SU-DHL-6 (cell line): ENCODE measurements around the gene SFTPB.

Experiments used
- H2AFZ ChIP-seq: fragments of 200-600 bp; sonication (generic); 2 replicates; pipeline ENCODE4 v1.6.1; 2014; ENCODE audit warnings: low read depth, mild to moderate bottlenecking, moderate library complexity, mixed read lengths, antibody characterized with exemption, low read length; ENCODE audit not compliant: severe bottlenecking
- H3F3A ChIP-seq: fragments of 200-600 bp; shearing (Covaris generic); 2 replicates; pipeline ENCODE4 v1.6.0; 2016; ENCODE audit warnings: antibody characterized with exemption, mild to moderate bottlenecking; ENCODE audit not compliant: insufficient read depth
- H3K27ac ChIP-seq: fragments of 200-600 bp; sonication (generic); 2 replicates; pipeline ENCODE4 v1.5.1; 2016; ENCODE audit warnings: low read depth, mild to moderate bottlenecking, low read length, moderate library complexity, mixed read lengths
- H3K27me3 ChIP-seq: fragments of 200-600 bp; sonication (generic), shearing (Covaris generic); 2 replicates; pipeline ENCODE4 v1.6.0; 2014; ENCODE audit warnings: mild to moderate bottlenecking, low read length
- H3K36me3 ChIP-seq: fragments of 200-600 bp; sonication (generic); 2 replicates; pipeline ENCODE4 v1.6.1; 2014; ENCODE audit warnings: mild to moderate bottlenecking, low read length, mixed read lengths
- H3K4me2 ChIP-seq: fragments of 300-600, 200-600 bp; shearing (Covaris generic), sonication (generic); 2 replicates; pipeline ENCODE4 v1.6.0; 2014; ENCODE audit warnings: low read length, low read depth, mild to moderate bottlenecking; ENCODE audit not compliant: poor library complexity, severe bottlenecking
- H3K4me3 ChIP-seq: fragments of 200-600 bp; sonication (generic); 2 replicates; pipeline ENCODE4 v1.5.1; 2014; ENCODE audit warnings: antibody characterized with exemption, low read length, mild to moderate bottlenecking, mixed read lengths; ENCODE audit not compliant: insufficient read depth, poor library complexity, severe bottlenecking
- H3K79me2 ChIP-seq: fragments of 200-600 bp; sonication (generic); 2 replicates; pipeline ENCODE4 v1.6.1; 2014; ENCODE audit warnings: mild to moderate bottlenecking, low read length, moderate library complexity; ENCODE audit not compliant: insufficient read depth
- H3K9ac ChIP-seq: fragments of 200-600 bp; sonication (generic); 2 replicates; pipeline ENCODE4 v1.7.0; 2014; ENCODE audit warnings: mild to moderate bottlenecking, low read length
- H3K9me2 ChIP-seq: fragments of 200-600 bp; sonication (generic); replicated peaks from 2 replicates; pipeline ENCODE4 v1.6.1; 2014; ENCODE audit warnings: low read length; ENCODE audit not compliant: insufficient read depth
- H3K9me3 ChIP-seq: fragments of 200-600 bp; sonication (generic); 2 replicates; pipeline ENCODE4 v1.6.1; 2014; ENCODE audit warnings: low read length, mixed read lengths; ENCODE audit not compliant: insufficient read depth
- H4K20me1 ChIP-seq: fragments of 200-600 bp; sonication (generic); 2 replicates; pipeline ENCODE4 v1.6.1; 2014; ENCODE audit warnings: low read depth, mild to moderate bottlenecking, antibody characterized with exemption, low read length, moderate library complexity, mixed read lengths
- EZH2phosphoT487 ChIP-seq: fragments of 200-600 bp; sonication (generic), shearing (Covaris generic); conservative IDR thresholded peaks from 2 replicates; pipeline ENCODE4 v1.6.1; 2018; ENCODE audit warnings: mild to moderate bottlenecking, antibody characterized with exemption, low read length, moderate library complexity, mixed read lengths
- TF ChIP-seq, protein P1 (sequence below): fragments of 200-600 bp; sonication (generic); IDR thresholded peaks from one replicate; pipeline ENCODE4 v1.5.1; 2017; ENCODE audit warnings: antibody characterized with exemption, mild to moderate bottlenecking, low read length, moderate library complexity; ENCODE audit not compliant: insufficient read depth, poor library complexity, severe bottlenecking

SFTPB gene

GRCh38 chr2:85668009-85668856 lies at the start of gene SFTPB:
TSS of gene SFTPB (minus strand) at chr2:85668199. CDS start at chr2:85668183, 16 bp downstream.
- Histone ChIP-seq H3K27me3 (no peaks in the 10 kb centered on the region), H3K9ac (no peak within 1 kb of the TSS), H3K4me2 (no peak within 1 kb of the TSS), H3K9me2 (no peaks in the 10 kb centered on the region), H3K27ac (no peak within 1 kb of the TSS), H3K9me3 (no peaks in the 10 kb centered on the region), H4K20me1 (no peaks in the 10 kb centered on the region), H3K4me3 (no peak within 1 kb of the TSS), H2AFZ (no peak within 1 kb of the TSS), H3K79me2 (no peaks in the 10 kb centered on the region), H3F3A (no peaks in the 10 kb centered on the region), H3K36me3 (no peaks in the 10 kb centered on the region)
- TF ChIP-seq, protein P1, sequence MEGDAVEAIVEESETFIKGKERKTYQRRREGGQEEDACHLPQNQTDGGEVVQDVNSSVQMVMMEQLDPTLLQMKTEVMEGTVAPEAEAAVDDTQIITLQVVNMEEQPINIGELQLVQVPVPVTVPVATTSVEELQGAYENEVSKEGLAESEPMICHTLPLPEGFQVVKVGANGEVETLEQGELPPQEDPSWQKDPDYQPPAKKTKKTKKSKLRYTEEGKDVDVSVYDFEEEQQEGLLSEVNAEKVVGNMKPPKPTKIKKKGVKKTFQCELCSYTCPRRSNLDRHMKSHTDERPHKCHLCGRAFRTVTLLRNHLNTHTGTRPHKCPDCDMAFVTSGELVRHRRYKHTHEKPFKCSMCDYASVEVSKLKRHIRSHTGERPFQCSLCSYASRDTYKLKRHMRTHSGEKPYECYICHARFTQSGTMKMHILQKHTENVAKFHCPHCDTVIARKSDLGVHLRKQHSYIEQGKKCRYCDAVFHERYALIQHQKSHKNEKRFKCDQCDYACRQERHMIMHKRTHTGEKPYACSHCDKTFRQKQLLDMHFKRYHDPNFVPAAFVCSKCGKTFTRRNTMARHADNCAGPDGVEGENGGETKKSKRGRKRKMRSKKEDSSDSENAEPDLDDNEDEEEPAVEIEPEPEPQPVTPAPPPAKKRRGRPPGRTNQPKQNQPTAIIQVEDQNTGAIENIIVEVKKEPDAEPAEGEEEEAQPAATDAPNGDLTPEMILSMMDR, result no peak
- TF ChIP-seq EZH2phosphoT487, result no peak

DNA sequence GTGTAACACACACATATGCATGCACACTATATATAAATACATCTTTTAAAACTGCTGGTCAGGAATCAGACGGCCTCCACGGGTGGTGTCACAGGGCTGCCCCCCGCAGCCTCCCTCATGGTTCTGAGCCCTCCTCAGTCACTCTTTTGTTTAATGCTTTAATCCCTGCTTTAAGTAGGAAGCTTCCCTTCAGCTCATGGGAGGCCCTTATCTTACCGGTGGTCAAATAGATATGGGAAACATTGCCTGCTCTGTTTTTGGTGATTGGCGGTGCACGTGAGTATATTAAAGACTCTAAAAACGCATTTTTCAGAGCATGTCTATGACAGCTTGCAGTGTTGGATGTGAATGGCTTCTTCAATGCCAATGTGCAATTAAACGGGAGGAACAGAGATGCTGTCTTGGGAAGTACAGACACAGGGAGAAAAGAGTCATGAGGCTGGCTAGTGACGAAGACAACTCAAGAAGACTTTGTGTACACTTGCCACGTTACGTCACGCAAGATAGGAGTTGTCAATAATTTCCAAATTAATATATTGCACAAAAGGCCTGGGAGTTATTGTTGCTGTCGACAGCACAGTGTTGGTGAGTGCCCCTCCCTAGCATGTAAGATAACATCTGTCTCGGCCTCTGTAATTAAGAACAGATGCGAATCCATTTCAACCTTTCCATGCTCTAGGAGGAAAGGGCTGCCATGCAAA lies 49.5 kb upstream of the SFTPB start:
- no peaks in the 10 kb centered on the region for H3K36me3 ChIP-seq
- H3K4me3 ChIP-seq, result no peak overlapping the region
- TF ChIP-seq EZH2phosphoT487, result no peak
- TF ChIP-seq, protein P1, result no peak
- no peak overlapping the region for H3K27ac ChIP-seq
- H3K27me3 ChIP-seq, result no peaks in the 10 kb centered on the region
- no peaks in the 10 kb centered on the region for H4K20me1 ChIP-seq
- H3K9me2 ChIP-seq, result no peaks in the 10 kb centered on the region
- H3K9me3 ChIP-seq, result no peaks in the 10 kb centered on the region
- no peak overlapping the region for H2AFZ ChIP-seq
- H3K4me2 ChIP-seq, result no peak overlapping the region
- no peaks in the 10 kb centered on the region for H3K79me2 ChIP-seq
- H3K9ac ChIP-seq, result no peak overlapping the region
- H3F3A ChIP-seq, result no peaks in the 10 kb centered on the region

GRCh38 chr2:85716346-85716914 lies 48.4 kb upstream of the SFTPB start:
- Histone ChIP-seq H3K9me2 (no peaks in the 10 kb centered on the region), H3F3A (no peaks in the 10 kb centered on the region), H4K20me1 (no peaks in the 10 kb centered on the region), H2AFZ (no peak overlapping the region), H3K36me3 (no peaks in the 10 kb centered on the region), H3K4me2 (no peak overlapping the region), H3K27ac (no peak overlapping the region), H3K9me3 (no peaks in the 10 kb centered on the region), H3K27me3 (no peaks in the 10 kb centered on the region), H3K79me2 (no peaks in the 10 kb centered on the region), H3K9ac (no peak overlapping the region), H3K4me3 (no peak overlapping the region)
- no peak for TF ChIP-seq EZH2phosphoT487
- TF ChIP-seq, protein P1, result no peak
